Large intestine (tissue), 3 donors: Measurements from ENCODE around the gene PCP4L1. TPM values are rescaled to one million over a fixed set of nuclear protein-coding genes. Genes with fewer than 3 reads are reported as not detected.
A peak's percentile ranks its signal among the peaks of the same experiment; 100 is the strongest.
"Not testable (repeated sequence)": the region's sequence is repeated elsewhere in the genome, so short reads cannot be mapped to it uniquely, and the experiment has no call there.

ENCODE experiments used
- DNase-seq, 2 donors: peaks; one replicate each; pipeline versions ENCODE4 v3.0.0 to v3.0.0-alpha.2; 2013
- H3K27ac ChIP-seq: one replicate; pipeline ENCODE4 v1.5.1; 2013; ENCODE audit warnings: low read length
- H3K27me3 ChIP-seq: 2 replicates; pipeline ENCODE4 v1.6.1; 2013; ENCODE audit warnings: low read length; ENCODE audit not compliant: control insufficient read depth, insufficient read depth
- H3K36me3 ChIP-seq: 2 replicates; pipeline ENCODE4 v1.6.1; 2013; ENCODE audit warnings: low read length; ENCODE audit not compliant: control insufficient read depth, insufficient read depth
- H3K4me1 ChIP-seq: one replicate; pipeline ENCODE4 v1.6.1; 2013; ENCODE audit warnings: low read length; ENCODE audit not compliant: control insufficient read depth, insufficient read depth
- H3K4me3 ChIP-seq: one replicate; pipeline ENCODE4 v1.5.1; 2013; ENCODE audit warnings: low read length
- H3K9me3 ChIP-seq: one replicate; pipeline ENCODE4 v1.6.1; 2013; ENCODE audit warnings: mild to moderate bottlenecking, low read depth, low read length, moderate library complexity; ENCODE audit not compliant: control insufficient read depth
- whole genome bisulfite sequencing: methylation state at CpG from one replicate; pipeline ENCODE4 v1.1.5; 2013; ENCODE audit warnings: low lambda C conversion rate; ENCODE audit not compliant: insufficient coverage; 5-methylcytosine and 5-hydroxymethylcytosine counted together
- polyA plus RNA-seq: library from polyadenylated mRNA; unstranded; fragments of 120-200 nt; gene quantifications from one replicate; pipeline ENCODE4 v1.2.1, GENCODE V29; 2013

The PCP4L1 gene
- polyA plus RNA-seq, 1 donor: 9.4 TPM

DNA sequence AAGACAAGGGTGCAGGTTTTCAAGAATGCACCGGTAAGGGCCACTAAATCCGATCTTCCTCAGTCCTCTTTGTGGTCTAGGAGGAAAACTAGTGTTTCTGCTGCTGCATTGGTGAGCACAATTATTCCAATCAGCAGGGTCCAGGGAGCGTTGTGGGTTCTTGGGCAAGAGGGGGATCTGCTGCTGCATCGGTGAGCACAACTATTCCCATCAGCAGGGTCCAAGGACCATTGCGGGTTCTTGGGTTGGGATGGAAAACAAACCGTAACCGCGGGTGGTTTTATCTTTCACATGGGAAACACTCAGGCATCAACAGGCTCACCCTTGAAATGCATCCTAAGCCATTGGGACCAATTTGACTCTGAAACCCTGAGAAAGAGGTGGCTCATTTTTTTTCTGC is 7.0 kb upstream of the PCP4L1 start:
- no peak overlapping the region for H3K4me3 ChIP-seq
- H3K27me3 ChIP-seq: no peaks in the 10 kb centered on the region

DNA sequence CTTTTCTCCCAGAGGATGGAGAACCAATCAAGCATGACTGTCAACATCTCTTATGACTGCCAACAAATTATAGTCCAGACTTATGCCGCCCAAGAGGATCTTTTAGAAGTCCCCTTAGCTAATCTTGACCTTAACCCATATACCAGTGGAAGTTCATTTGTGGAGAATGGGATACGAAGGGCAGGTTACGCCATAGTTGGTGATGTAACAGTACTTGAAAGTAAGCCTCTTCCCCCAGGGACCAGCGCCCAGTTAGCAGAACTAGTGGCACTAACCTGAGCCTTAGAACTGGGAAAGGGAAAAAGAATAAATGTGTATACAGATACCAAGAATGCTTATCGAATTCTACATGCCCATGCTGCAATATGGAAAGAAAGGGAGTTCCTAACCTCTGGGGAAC is 3.2 kb upstream of the PCP4L1 start:
- H3K36me3 ChIP-seq, H3K4me3 ChIP-seq, DNase-seq, H3K4me1 ChIP-seq, H3K27ac ChIP-seq: not testable (repeated sequence)
- 86% methylated on average over 1 of the region's 5 CpGs for WGBS
- Histone ChIP-seq H3K9me3 (peaks cover 14% of the 10 kb centered on the region), H3K27me3 (peaks cover 16% of the 10 kb centered on the region)

More for the DNA sequence above, 7.0 kb upstream of the PCP4L1 start:
- no CpG with 5 or more reads among the region's 8 CpGs for WGBS
- no peak overlapping the region for H3K27ac ChIP-seq
- no peak for DNase-seq
- H3K36me3 ChIP-seq: no peaks in the 10 kb centered on the region
- no peaks in the 10 kb centered on the region for H3K4me1 ChIP-seq
- H3K9me3 ChIP-seq: no peaks in the 10 kb centered on the region

DNA sequence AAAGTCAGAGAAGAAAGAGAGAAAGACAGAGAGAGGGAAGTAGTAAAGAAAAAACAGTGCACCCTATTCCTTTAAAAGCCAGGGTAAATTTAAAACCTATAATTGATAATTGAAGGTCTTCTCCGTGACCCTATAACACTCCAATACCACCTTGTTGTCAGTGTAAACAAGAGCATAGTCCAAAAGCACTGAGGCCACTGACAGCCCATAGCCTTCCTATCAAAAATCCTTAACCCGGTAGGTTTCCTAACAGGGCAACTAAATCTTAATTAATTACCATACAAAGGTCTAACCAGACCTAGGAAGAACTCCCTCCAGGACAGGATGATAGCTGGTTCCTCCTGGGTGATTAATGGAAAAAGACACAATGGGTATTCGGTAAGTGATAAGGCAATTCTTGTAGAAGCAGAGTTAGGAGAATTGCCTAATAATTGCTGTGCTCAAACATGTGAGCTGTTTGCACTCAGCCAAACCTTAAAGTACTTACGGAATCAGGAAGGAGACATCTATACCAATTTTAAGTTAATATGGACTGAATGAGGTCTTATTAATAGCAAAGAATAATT is 2.5 kb upstream of the PCP4L1 start:
- WGBS: no CpG with 5 or more reads among the region's 4 CpGs
- DNase-seq, H3K27ac ChIP-seq, H3K36me3 ChIP-seq, H3K4me3 ChIP-seq: not testable (repeated sequence)
- H3K9me3 ChIP-seq: peaks cover 14% of the 10 kb centered on the region
- H3K4me1 ChIP-seq: peaks cover 13% of the 10 kb centered on the region
- peaks cover 16% of the 10 kb centered on the region for H3K27me3 ChIP-seq

DNA sequence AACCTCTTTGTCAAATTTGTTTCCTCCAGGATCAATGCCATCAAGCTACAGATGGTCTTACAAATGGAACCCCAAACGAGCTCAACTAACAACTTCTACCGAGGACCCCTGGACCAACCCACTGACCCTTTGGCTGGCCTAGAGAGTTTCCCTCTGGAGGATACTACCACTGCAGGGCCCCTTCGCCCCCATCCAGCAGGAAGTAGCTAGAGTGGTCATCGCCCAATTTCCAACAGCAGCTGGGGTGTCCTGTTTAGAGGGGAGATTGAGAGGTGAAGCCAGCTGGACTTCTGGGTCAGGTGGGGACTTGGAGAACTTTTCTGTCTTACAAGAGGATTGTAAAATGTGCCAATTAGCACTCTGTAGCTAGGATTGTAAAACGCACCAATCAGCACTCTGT is 1.4 kb upstream of the PCP4L1 start:
- not testable (repeated sequence) for H3K27ac ChIP-seq, DNase-seq, H3K4me3 ChIP-seq, H3K36me3 ChIP-seq
- Histone ChIP-seq H3K4me1 (peaks cover 20% of the 10 kb centered on the region), H3K9me3 (peaks cover 14% of the 10 kb centered on the region), H3K27me3 (peaks cover 16% of the 10 kb centered on the region)
- no CpG with 5 or more reads among the region's 5 CpGs for WGBS

DNA sequence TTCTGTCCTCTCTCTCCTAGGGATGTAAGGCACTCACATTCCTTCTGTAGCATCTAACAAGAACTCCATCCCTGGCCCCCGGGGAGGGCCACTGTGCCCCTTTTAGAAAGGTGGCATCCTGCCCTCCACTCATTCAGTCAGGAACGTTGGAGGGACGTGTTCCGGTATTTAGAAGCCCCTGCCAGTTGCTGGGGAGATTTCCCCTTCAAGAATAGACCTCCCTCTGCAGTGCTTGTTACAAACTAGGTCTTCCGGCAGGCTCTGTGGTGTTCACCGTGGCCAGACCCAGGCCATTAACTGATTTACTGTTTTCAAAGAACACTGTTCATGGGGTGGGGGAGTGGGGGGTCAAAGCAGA is 779 bp downstream of the PCP4L1 start:
- H3K4me3 ChIP-seq: peak overlapping the region; percentile 50
- no peaks in the 10 kb centered on the region for H3K36me3 ChIP-seq
- WGBS: no CpG with 5 or more reads among the region's 6 CpGs
- H3K9me3 ChIP-seq: peaks cover 14% of the 10 kb centered on the region
- H3K27me3 ChIP-seq: peaks cover 16% of the 10 kb centered on the region
- DNase-seq: no peak
- peaks cover 20% of the 10 kb centered on the region for H3K4me1 ChIP-seq
- no peak overlapping the region for H3K27ac ChIP-seq

DNA sequence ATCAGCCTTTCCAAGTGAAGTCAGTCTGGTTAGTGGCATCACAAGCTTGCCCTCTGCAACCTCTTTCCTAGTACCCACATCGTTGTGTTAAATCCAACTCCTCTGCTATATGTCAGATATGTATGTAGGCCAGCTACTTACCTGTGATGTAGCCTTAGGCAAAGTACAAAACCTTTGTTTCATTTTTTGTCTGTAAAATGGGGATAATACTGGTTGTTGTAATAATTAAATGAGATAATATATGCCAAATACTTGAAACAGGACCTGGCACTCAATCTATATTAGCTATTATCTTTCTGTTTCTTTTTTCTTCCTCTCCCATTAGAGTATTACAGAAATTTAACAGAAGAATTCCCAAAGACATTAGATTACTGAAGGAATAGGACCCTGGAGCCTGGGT is 1.2 kb downstream of the PCP4L1 start:
- Histone ChIP-seq H3K36me3 (no peaks in the 10 kb centered on the region), H3K4me1 (peaks cover 20% of the 10 kb centered on the region), H3K4me3 (no peak overlapping the region), H3K27ac (no peak overlapping the region), H3K9me3 (peaks cover 14% of the 10 kb centered on the region), H3K27me3 (peaks cover 16% of the 10 kb centered on the region)
- WGBS: no CpG with 5 or more reads among the region's 1 CpG
- no peak for DNase-seq

DNA sequence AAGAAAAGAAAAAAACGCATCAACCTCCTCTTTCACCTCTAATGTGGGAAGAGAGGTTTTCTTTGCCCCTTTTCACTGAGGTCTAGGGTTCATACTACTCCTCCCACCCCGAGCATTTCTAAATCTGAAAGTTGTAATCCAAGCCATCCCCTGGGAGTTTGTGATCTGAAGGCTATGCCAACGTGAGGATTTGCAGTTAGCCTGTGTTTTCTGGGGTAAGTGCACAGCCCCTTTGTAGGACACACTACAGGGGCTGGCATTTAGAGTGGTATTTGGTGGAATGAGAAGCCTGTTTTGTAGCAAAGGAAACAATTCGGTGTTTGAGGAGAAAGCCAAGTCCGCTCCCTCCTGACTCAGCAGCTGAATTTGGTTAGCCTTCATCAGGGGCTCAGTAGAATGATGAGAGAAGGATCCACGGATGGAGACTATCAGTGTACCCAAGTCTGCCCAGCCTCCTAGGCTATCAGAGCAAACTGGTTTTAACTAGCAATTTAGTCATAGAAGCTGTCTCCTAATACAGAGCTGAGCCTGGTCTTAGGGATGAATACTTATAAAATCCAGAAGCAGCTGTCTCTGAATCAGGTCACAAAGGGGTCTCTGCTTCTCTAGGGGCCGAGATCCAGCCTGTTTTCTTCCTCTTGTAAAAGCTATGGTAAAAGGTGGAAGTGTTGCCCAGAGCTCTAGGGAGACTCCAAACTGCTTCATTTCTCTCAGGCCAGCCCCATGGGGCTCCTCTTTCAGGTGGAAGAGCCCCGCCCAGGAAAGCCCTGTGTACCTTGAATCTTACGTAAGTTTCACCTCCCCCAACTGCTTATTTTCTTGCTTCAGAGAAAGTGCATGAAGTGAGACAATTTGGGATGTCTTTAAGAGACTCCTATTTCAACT is 2.1 kb downstream of the PCP4L1 start:
- Histone ChIP-seq H3K27ac (peak overlapping the region; percentile 23), H3K9me3 (peaks cover 14% of the 10 kb centered on the region), H3K4me3 (no peak overlapping the region), H3K4me1 (peaks cover 20% of the 10 kb centered on the region), H3K36me3 (no peaks in the 10 kb centered on the region), H3K27me3 (peaks cover 16% of the 10 kb centered on the region)
- peak; percentile 60 to 86 for DNase-seq
- no CpG with 5 or more reads among the region's 9 CpGs for WGBS

DNA sequence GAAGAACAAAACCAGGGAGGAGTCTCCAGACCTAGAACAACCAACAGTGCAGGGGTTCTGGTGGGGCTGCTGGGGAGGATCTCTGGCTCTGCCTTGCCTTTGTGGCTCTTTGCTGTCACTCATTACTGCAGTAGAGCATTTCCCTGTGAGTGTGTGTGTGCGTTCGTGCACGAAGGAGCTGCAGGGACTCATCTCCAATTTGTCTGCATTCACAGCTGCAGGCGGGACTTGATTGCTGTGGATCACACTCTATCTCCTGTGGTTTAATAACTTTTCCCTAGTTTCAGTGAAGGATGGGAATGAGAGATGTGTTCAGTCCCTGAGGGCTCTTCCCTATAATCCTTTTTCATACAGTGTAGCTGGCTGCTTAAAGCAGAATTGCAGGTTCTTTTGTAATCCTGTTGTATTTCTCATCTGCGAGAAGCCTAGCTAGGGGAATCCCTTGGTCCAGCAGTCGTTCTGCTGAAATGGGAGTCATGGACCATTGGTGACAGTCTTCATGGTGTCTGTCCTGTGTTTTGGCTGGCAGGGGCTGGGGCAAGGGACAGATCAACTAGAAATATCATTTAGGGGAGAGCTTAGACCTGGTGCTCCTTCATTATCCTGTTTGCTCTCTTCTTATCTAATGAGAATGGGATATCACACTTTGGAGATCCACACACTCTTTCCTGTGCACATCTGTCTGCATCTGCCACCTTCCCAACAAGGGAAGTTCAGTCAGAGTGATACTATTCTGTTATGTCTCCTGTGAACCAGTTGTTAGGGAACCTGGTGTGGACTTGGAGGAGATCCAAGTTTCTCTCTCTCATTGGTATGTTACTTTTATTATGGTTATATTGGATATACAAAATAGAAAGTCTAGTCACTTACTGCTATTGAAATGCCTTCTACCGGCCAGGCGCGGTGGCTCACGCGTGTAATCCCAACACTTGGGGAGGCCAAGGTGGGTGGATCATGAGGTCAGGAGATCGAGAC is 3.0 kb downstream of the PCP4L1 start:
- Histone ChIP-seq H3K9me3 (peaks cover 14% of the 10 kb centered on the region), H3K27me3 (peaks cover 16% of the 10 kb centered on the region)
- whole genome bisulfite sequencing: no CpG with 5 or more reads among the region's 12 CpGs

DNA sequence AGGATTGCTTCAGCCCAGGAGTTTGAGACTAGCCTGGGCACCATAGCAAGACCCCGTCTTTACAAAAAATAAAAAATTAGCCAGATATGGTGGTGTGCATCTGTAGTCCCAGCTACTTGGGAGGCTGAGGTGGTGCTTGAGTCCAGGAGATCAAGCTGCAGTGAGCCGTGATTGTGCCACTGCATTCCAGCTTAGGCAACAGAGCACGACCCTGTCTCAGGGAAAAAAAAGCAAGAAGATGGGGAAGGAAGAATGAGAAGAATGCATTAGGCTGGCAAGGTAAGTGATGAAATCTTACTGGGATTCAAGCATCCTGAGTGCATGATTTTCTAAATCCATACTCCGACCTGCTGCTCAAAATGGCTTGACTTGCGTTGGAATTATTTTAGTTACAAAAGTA is 6.8 kb downstream of the PCP4L1 start:
- no CpG with 5 or more reads among the region's 5 CpGs for WGBS
- DNase-seq: no peak
- no peaks in the 10 kb centered on the region for H3K36me3 ChIP-seq
- no peaks in the 10 kb centered on the region for H3K9me3 ChIP-seq
- no peaks in the 10 kb centered on the region for H3K27me3 ChIP-seq
- H3K4me3 ChIP-seq: no peak overlapping the region
- H3K27ac ChIP-seq: no peak overlapping the region
- H3K4me1 ChIP-seq: peaks cover 13% of the 10 kb centered on the region

More for the DNA sequence above, 3.0 kb downstream of the PCP4L1 start:
- H3K4me1 ChIP-seq: peaks cover 20% of the 10 kb centered on the region
- DNase-seq: peak; percentile 32 to 63
- H3K36me3 ChIP-seq: no peaks in the 10 kb centered on the region
- peak overlapping the region; percentile 23 for H3K27ac ChIP-seq
- no peak overlapping the region for H3K4me3 ChIP-seq

DNA sequence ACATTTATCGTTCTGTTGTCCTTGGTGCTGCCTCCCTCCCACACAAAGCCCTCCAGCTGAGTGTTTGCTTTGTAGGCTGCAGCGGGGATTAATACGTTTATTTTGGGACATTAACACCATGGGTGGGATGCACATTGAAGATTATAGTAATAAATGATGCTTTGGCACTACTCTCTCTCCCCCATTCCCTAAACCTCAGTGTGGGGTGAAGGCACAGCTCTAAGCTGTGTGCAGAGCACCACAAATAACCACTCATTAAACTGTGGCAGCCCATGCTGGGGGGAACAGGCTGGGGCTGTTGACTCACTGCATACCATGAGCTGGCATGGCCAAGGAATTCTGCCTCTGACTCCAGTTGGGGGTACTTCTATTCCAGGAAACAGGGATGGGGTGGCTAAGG is 7.7 kb downstream of the PCP4L1 start:
- Histone ChIP-seq H3K9me3 (no peaks in the 10 kb centered on the region), H3K36me3 (no peaks in the 10 kb centered on the region), H3K4me3 (no peak overlapping the region), H3K27me3 (no peaks in the 10 kb centered on the region), H3K27ac (peak overlapping the region; percentile 22), H3K4me1 (peaks cover 4% of the 10 kb centered on the region)
- no peak for DNase-seq
- no CpG with 5 or more reads among the region's 3 CpGs for WGBS
